Karpas-422 (cell line): ENCODE results near the gene EFNA5. TPM values are rescaled to one million over a fixed set of nuclear protein-coding genes. Genes with fewer than 3 reads are reported as not detected.
A peak's percentile ranks its signal among the peaks of the same experiment; 100 is the strongest.

Source experiments
- DNase-seq: peaks from one replicate; pipeline ENCODE4 v3.0.0-alpha.2; 2015
- H2AFZ ChIP-seq: fragments of 200-600 bp; sonication (generic); 2 replicates; pipeline ENCODE4 v1.6.1; 2014; ENCODE audit warnings: antibody characterized with exemption, low read length, mixed read lengths
- H3K27ac ChIP-seq: fragments of 200-600 bp; sonication (generic); 2 replicates; pipeline ENCODE4 v1.5.1; 2014; ENCODE audit warnings: mild to moderate bottlenecking, low read length, moderate library complexity
- H3K27me3 ChIP-seq: fragments of 200-600 bp; sonication (generic); 2 replicates; pipeline ENCODE4 v1.6.1; 2014; ENCODE audit warnings: low read length, mixed read lengths
- H3K36me3 ChIP-seq: fragments of 200-600 bp; sonication (generic); 2 replicates; pipeline ENCODE4 v1.6.1; 2014; ENCODE audit warnings: low read length, mixed read lengths; ENCODE audit not compliant: insufficient read depth
- H3K4me1 ChIP-seq: fragments of 200-600 bp; sonication (generic); 2 replicates; pipeline ENCODE4 v1.6.1; 2014; ENCODE audit warnings: mild to moderate bottlenecking, low read length, mixed read lengths
- H3K4me2 ChIP-seq: fragments of 200-600 bp; sonication (generic); 2 replicates; pipeline ENCODE4 v1.6.1; 2014; ENCODE audit warnings: low read length, low read depth, mild to moderate bottlenecking; ENCODE audit not compliant: poor library complexity, severe bottlenecking
- H3K4me3 ChIP-seq: fragments of 200-600 bp; sonication (generic); 2 replicates; pipeline ENCODE4 v1.5.1; 2014; ENCODE audit warnings: mild to moderate bottlenecking, antibody characterized with exemption, low read length, mixed read lengths
- H3K79me2 ChIP-seq: fragments of 200-600 bp; sonication (generic); 2 replicates; pipeline ENCODE4 v1.6.1; 2014; ENCODE audit warnings: mild to moderate bottlenecking, low read length, mixed read lengths
- H3K9ac ChIP-seq: fragments of 200-600 bp; sonication (generic); 2 replicates; pipeline ENCODE4 v1.6.0; 2014; ENCODE audit warnings: low read length
- H3K9me2 ChIP-seq: fragments of 200-600 bp; sonication (generic), shearing (Covaris generic); replicated peaks from 2 replicates; pipeline ENCODE4 v1.6.0; 2014; ENCODE audit warnings: mild to moderate bottlenecking, low read length, moderate library complexity; ENCODE audit not compliant: insufficient read depth
- H3K9me3 ChIP-seq: fragments of 300-700, 200-600 bp; sonication (generic); 2 replicates; pipeline ENCODE4 v1.6.1; 2014; ENCODE audit warnings: low read length, mixed read lengths
- H4K20me1 ChIP-seq: fragments of 200-600 bp; sonication (generic); 2 replicates; pipeline ENCODE4 v1.6.1; 2014; ENCODE audit warnings: mild to moderate bottlenecking, antibody characterized with exemption, low read length, low read depth; ENCODE audit not compliant: insufficient read depth
- total RNA-seq: library from RNA; depleted of rRNA; stranded (reverse); fragments of >200 nt; shearing (Covaris generic); gene quantifications from 2 replicates; pipeline ENCODE4 v1.2.3, GENCODE V29; 2014; ENCODE audit warnings: low replicate concordance; rRNA removed

The EFNA5 gene
- not detected in 2 replicates for total RNA-seq

DNA sequence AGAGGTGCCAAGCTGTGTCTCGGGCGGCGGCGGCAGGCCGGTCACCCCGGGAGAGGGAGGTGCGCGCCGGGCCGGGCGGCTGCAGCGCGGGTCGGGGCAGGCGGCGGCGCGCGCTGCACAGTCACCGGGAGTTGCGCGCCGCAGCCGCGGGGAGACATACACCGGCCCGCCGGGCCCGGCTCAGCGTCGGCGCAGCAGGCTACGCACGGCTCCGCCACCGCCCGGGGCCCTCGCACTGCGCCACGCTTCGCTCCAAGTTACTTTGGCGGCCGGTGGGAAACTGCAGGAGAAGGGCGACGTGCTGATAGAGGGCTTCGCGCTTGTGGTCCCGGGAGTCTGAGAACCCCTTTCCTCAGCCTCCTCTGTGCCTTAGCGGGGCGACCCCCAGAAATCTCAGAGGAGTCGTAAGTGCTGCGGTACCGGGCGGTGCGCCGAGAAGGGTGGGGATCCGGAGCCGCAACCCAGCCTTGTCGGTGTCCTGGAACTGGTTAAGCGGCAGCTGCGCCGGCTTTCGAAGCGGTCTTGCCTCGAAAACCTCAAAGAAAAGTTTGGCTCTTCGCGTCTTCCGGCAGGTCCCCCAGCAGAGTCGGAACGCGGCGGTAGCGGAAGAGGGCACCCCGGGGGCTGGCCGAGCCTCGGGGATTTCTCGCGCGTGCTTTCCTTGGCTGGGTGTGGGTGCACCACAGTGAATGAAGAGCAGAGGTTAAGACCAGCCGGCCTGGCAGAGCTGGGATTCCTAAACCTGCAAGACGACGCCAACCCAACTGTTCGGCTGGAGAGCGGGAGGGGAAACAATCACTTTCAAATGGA, at the start of gene EFNA5:
TSS of gene EFNA5 (minus strand) at position 6 of the 810 bp plus-strand sequence.
- Histone ChIP-seq H3K27ac (no peak within 1 kb of the TSS), H3K79me2 (no peaks in the 10 kb centered on the region), H3K4me2 (peak within 1 kb of the TSS; percentile 73), H3K27me3 (no peaks in the 10 kb centered on the region; the same call in 1 of the 2 replicates), H3K9ac (0 out of 2 replicates have a peak within 1 kb of the TSS, but pooled peaks have one; percentile 3), H3K4me3 (peak within 1 kb of the TSS; percentile 58), H3K36me3 (no peaks in the 10 kb centered on the region), H2AFZ (no peak within 1 kb of the TSS), H3K4me1 (peaks cover 17% of the 10 kb centered on the region), H3K9me2 (no peaks in the 10 kb centered on the region), H3K9me3 (no peaks in the 10 kb centered on the region), H4K20me1 (no peaks in the 10 kb centered on the region)
- peak; percentile 57 for DNase-seq

DNA sequence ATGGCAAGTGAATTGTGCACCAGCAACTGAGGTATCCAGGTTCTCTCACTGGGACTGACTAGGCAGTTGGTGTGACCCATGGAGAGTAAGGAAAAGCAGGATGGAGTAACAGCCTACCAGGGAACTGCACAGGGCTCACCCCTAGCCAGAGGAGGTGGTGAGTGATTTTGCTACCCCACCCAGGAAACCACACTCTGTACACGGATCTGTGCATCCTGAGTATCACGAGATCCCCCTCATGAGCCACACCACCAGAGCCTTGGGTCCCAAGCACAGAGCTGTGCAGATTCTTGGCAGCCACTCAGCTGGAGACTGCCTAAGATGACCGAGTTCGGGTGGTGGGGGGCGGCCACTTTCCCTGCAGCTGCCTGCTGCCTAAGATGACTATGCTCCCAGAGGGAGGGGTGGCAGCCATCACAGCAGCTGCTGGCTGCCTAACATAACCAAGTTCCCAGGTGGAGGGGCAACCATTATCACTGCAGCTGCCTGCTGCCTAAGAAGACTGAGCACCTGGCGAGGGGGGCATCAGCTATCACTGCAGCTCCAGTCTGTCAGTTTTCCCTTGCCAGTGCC, 48.4 kb upstream of the EFNA5 start:
- Histone ChIP-seq H3K79me2 (no peaks in the 10 kb centered on the region), H3K4me1 (no peaks in the 10 kb centered on the region), H3K9me3 (no peaks in the 10 kb centered on the region), H3K27ac (no peak overlapping the region), H3K9ac (no peak overlapping the region), H3K4me2 (no peak overlapping the region), H3K9me2 (no peaks in the 10 kb centered on the region), H2AFZ (no peak overlapping the region), H3K4me3 (no peak overlapping the region), H3K27me3 (no peaks in the 10 kb centered on the region), H4K20me1 (no peaks in the 10 kb centered on the region), H3K36me3 (no peaks in the 10 kb centered on the region)
- no peak for DNase-seq

DNA sequence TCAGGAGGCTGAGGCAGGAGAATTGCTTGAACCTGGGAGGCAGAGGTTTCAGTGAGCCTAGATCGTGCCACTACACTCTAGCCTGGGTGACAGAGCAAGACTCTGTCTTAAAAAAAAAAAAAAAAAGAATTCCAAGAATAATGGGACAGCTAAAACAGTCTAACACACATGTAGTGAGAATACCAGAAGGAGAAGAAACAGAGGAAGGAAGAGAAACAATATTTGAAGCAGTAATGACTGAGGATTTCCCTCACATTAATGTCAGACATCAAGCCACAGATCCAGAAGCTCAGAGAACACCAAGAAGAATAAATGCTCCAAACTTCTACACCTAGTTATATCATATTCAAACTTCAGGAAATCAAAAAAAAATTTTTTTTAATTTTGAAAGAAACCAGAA, 47.1 kb upstream of the EFNA5 start:
- no peak for DNase-seq
- no peak overlapping the region for H3K4me3 ChIP-seq
- H3K27ac ChIP-seq: no peak overlapping the region
- no peak overlapping the region for H2AFZ ChIP-seq
- H3K9me3 ChIP-seq: no peaks in the 10 kb centered on the region
- H4K20me1 ChIP-seq: no peaks in the 10 kb centered on the region
- H3K9ac ChIP-seq: no peak overlapping the region
- no peak overlapping the region for H3K4me2 ChIP-seq
- no peaks in the 10 kb centered on the region for H3K79me2 ChIP-seq
- H3K4me1 ChIP-seq: no peaks in the 10 kb centered on the region
- no peaks in the 10 kb centered on the region for H3K9me2 ChIP-seq
- H3K36me3 ChIP-seq: no peaks in the 10 kb centered on the region
- no peaks in the 10 kb centered on the region for H3K27me3 ChIP-seq

GRCh38 chr5:107713228-107713627, 42.5 kb upstream of the EFNA5 start:
- no peak overlapping the region for H3K9ac ChIP-seq
- no peak overlapping the region for H3K4me2 ChIP-seq
- no peak for DNase-seq
- no peak overlapping the region for H3K4me3 ChIP-seq
- H3K9me2 ChIP-seq: no peaks in the 10 kb centered on the region
- H3K4me1 ChIP-seq: no peaks in the 10 kb centered on the region
- no peaks in the 10 kb centered on the region for H4K20me1 ChIP-seq
- no peak overlapping the region for H3K27ac ChIP-seq
- H3K27me3 ChIP-seq: no peaks in the 10 kb centered on the region
- no peak overlapping the region for H2AFZ ChIP-seq
- no peaks in the 10 kb centered on the region for H3K9me3 ChIP-seq
- no peaks in the 10 kb centered on the region for H3K79me2 ChIP-seq
- no peaks in the 10 kb centered on the region for H3K36me3 ChIP-seq

- Histone ChIP-seq H4K20me1 (no peaks in the 10 kb centered on the region), H3K36me3 (no peaks in the 10 kb centered on the region), H3K4me3 (no peak overlapping the region), H3K9me2 (no peaks in the 10 kb centered on the region), H3K4me1 (no peaks in the 10 kb centered on the region), H2AFZ (no peak overlapping the region), H3K27me3 (no peaks in the 10 kb centered on the region), H3K9ac (no peak overlapping the region), H3K4me2 (no peak overlapping the region), H3K79me2 (no peaks in the 10 kb centered on the region), H3K9me3 (no peaks in the 10 kb centered on the region), H3K27ac (no peak overlapping the region)
- DNase-seq: no peak
Measured at GRCh38 chr5:107712359-107712870, 41.7 kb upstream of the EFNA5 start.

DNA sequence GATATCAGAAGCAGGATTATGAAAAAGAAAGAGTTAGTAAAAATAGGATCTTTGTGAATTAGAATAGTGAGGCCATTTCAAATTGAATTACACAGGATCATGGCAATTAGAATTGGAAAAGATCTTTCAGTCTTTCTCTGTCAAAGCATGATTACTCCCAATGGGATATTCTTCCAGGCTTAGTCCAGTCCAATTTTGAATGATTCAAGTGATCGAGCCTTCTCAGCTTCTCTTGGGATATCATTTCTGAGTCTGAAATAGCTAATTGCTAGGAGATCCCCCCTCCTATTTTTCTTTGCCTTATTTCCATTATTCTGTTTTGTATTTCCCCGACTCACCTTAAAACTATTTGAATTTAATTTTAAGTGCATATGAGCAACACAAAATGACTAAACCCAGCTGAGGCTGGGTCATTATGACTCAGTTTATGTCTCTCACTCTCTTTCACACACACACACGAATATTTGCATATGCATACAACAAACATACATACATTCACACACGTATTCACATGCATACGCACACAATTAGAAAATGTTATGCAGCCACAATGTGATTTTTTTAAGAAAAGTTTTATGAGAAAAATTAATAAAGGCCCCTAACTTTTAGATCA, 34.8 kb upstream of the EFNA5 start:
- no peaks in the 10 kb centered on the region for H3K79me2 ChIP-seq
- H3K27ac ChIP-seq: no peak overlapping the region
- H3K36me3 ChIP-seq: no peaks in the 10 kb centered on the region
- no peaks in the 10 kb centered on the region for H4K20me1 ChIP-seq
- no peaks in the 10 kb centered on the region for H3K9me2 ChIP-seq
- no peak overlapping the region for H2AFZ ChIP-seq
- H3K4me3 ChIP-seq: no peak overlapping the region
- H3K9ac ChIP-seq: no peak overlapping the region
- no peaks in the 10 kb centered on the region for H3K9me3 ChIP-seq
- H3K27me3 ChIP-seq: no peaks in the 10 kb centered on the region
- DNase-seq: no peak
- no peak overlapping the region for H3K4me2 ChIP-seq
- no peaks in the 10 kb centered on the region for H3K4me1 ChIP-seq

- no peaks in the 10 kb centered on the region for H3K9me2 ChIP-seq
- H3K4me1 ChIP-seq: no peaks in the 10 kb centered on the region
- no peaks in the 10 kb centered on the region for H3K79me2 ChIP-seq
- H4K20me1 ChIP-seq: no peaks in the 10 kb centered on the region
- no peak overlapping the region for H3K4me3 ChIP-seq
- H3K36me3 ChIP-seq: no peaks in the 10 kb centered on the region
- H3K9me3 ChIP-seq: no peaks in the 10 kb centered on the region
- H3K27ac ChIP-seq: no peak overlapping the region
- no peak overlapping the region for H3K9ac ChIP-seq
- H3K4me2 ChIP-seq: no peak overlapping the region
- H3K27me3 ChIP-seq: no peaks in the 10 kb centered on the region
- H2AFZ ChIP-seq: no peak overlapping the region
- DNase-seq: no peak
Measured at GRCh38 chr5:107704681-107705401, 34.1 kb upstream of the EFNA5 start.

DNA sequence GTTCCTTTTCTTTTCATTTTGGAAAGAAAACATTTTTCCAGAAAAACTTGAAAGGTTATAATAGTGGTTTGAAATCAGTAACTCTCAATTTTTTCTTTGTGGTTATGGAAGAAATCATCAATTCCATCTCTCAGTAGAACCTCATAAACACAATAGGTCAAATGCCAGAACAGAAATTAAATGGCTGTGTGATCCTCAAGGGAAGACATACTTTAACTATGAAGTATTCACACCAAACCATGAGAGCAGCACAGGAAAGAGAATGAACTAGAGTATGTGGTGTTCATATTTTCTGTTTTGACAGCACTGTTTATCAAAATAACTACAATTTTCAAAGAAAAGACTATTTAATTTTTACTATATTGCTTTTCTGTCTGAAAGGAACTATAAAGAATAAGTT, 29.7 kb upstream of the EFNA5 start:
- H3K27ac ChIP-seq: no peak overlapping the region
- no peaks in the 10 kb centered on the region for H3K36me3 ChIP-seq
- no peaks in the 10 kb centered on the region for H3K27me3 ChIP-seq
- no peak for DNase-seq
- no peaks in the 10 kb centered on the region for H3K9me2 ChIP-seq
- H3K4me1 ChIP-seq: no peaks in the 10 kb centered on the region
- H3K4me2 ChIP-seq: no peak overlapping the region
- no peak overlapping the region for H3K9ac ChIP-seq
- no peaks in the 10 kb centered on the region for H3K9me3 ChIP-seq
- no peaks in the 10 kb centered on the region for H3K79me2 ChIP-seq
- no peak overlapping the region for H2AFZ ChIP-seq
- H4K20me1 ChIP-seq: no peaks in the 10 kb centered on the region
- no peak overlapping the region for H3K4me3 ChIP-seq
